ENCODE results near the gene NBEA.
"Not testable (repeated sequence)": the region's sequence is repeated elsewhere in the genome, so short reads cannot be mapped to it uniquely, and the experiment has no call there.

GRCh38 chr13:34985199-34985598 lies 43.1 kb downstream of the NBEA start:
- TF ChIP-seq CTCF (IDR thresholded peaks at IDR 0.05 in 2 of 3, conservative IDR thresholded peaks at IDR 0.05 in 1 of 3; ENCODE audit: borderline replicate concordance in 1 of 3, insufficient read depth in 1 of 3, low read depth in 2 of 3, low read length in 2 of 3); POLR2A (IDR thresholded peaks at IDR 0.05; ENCODE audit: borderline replicate concordance, extremely low read depth, insufficient read depth, insufficient read length); ZFX (IDR thresholded peaks at IDR 0.05); ATF3 (IDR thresholded peaks at IDR 0.05); TCF7L2 (IDR thresholded peaks at IDR 0.05; ENCODE audit: borderline replicate concordance, extremely low read depth, insufficient read depth, insufficient read length); SRF (IDR thresholded peaks at IDR 0.05; ENCODE audit: low read depth); SIN3A (IDR thresholded peaks at IDR 0.05; ENCODE audit: low read depth); ZNF274 (IDR thresholded peaks at IDR 0.05; ENCODE audit: low read depth, low read length); CEBPB (IDR thresholded peaks at IDR 0.05; ENCODE audit: low read depth); FOSL1 (IDR thresholded peaks at IDR 0.05; ENCODE audit: low read depth); JUND (IDR thresholded peaks at IDR 0.05); EGR1 (IDR thresholded peaks at IDR 0.05; ENCODE audit: low read depth); RAD21 (IDR thresholded peaks at IDR 0.05; ENCODE audit: low read depth): not testable (repeated sequence)
